ENCODE results near the gene ANXA6. TPM values are rescaled to one million over a fixed set of nuclear protein-coding genes. Genes with fewer than 3 reads are reported as not detected.

ANXA6 gene
- total and polyA plus RNA-seq, 4 donors = 61.4 to 208 (median 155) TPM

DNA sequence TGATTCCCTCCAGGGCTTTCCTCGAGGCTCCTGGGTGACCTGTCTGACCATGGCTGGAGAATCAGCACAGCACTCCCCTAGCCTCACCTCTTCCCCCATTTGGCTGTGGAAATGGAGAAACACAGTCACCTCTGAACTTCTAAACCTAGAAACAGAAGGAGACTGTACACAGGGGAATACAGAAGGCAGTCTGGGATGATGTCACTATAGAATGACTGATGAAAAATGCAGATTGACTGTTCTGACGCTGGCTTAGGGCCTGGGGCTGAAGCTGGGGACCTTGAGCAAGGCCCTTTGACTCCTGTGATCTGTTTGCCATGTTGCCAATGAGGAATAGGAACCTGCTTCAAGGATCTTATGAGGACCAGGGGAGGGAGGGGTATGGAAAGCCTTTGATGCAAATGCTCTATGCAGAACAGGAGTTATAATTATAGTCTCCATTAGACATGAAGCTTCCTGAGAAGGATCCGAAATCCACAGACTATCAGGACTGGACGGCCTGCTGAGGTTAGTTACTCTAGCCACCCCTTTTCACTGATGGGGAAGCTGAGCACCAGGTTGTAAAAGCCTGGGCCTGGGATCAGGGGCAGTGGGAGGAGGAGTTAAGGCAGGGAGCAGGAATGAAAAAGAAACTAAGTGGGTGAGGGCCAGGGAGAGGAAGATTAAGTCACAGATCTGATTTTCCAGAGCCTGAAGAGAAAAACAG lies 24.4 kb upstream of the ANXA6 start:
- Histone ChIP-seq H3K36me3 (ENCODE audit: control insufficient read depth in 4 of 4, insufficient read depth in 4 of 4, low read length in 4 of 4) (peaks cover 0 to 31% (median 7%) of the 10 kb centered on the region in 4 donors), H3K4me3 (no peak overlapping the region), H3K27me3 (ENCODE audit: control insufficient read depth in 3 of 3, insufficient read depth in 3 of 3, low read length in 2 of 3) (no peaks in the 10 kb centered on the region), H3K4me1 (ENCODE audit: control insufficient read depth in 5 of 5, insufficient read depth in 5 of 5, low read length in 5 of 5) (peaks cover 0 to 6% (median 0%) of the 10 kb centered on the region in 5 donors), H3K9ac (ENCODE audit: insufficient read depth in 1 of 2, low read length in 2 of 2) (no peak overlapping the region), H3K27ac (ENCODE audit: low read depth in 1 of 2, low read length in 1 of 2) (no peak overlapping the region), H3K9me3 (ENCODE audit: control insufficient read depth in 4 of 4, insufficient read depth in 3 of 4, low read length in 3 of 4) (peaks cover 0 to 2% (median 0%) of the 10 kb centered on the region in 4 donors)
- 86 to 88% methylated on average over 4 of the region's 4 CpGs for WGBS, 2 donors
- TF ChIP-seq, protein P1, sequence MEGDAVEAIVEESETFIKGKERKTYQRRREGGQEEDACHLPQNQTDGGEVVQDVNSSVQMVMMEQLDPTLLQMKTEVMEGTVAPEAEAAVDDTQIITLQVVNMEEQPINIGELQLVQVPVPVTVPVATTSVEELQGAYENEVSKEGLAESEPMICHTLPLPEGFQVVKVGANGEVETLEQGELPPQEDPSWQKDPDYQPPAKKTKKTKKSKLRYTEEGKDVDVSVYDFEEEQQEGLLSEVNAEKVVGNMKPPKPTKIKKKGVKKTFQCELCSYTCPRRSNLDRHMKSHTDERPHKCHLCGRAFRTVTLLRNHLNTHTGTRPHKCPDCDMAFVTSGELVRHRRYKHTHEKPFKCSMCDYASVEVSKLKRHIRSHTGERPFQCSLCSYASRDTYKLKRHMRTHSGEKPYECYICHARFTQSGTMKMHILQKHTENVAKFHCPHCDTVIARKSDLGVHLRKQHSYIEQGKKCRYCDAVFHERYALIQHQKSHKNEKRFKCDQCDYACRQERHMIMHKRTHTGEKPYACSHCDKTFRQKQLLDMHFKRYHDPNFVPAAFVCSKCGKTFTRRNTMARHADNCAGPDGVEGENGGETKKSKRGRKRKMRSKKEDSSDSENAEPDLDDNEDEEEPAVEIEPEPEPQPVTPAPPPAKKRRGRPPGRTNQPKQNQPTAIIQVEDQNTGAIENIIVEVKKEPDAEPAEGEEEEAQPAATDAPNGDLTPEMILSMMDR (IDR thresholded peaks at IDR 0.05; ENCODE audit: control extremely low read depth, extremely low read depth) = no peak
- ATAC-seq (ENCODE audit: insufficient read depth, low FRiP score) (no peak), DNase-seq (no peak)

DNA sequence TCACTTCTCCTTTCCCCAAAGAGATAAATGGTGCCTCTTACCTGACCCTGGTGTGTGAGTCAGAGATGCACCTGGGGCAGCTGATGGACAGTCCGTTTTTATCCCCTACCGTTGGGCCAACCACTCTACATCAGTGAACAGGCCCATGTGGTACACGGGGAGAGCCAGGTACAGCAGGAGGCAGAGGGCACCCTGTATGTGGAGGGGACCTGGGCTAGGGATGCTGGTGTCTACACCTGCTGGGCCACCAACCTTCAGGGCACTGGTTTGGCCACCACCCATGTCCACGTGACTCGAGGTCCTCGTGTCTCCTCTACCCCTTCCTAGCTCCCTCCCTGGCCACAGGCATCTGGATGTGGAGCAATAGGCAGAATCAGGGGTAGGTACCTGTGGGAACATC lies 22.7 kb upstream of the ANXA6 start:
- peaks cover 0 to 6% (median 0%) of the 10 kb centered on the region in 5 donors for H3K4me1 ChIP-seq (ENCODE audit: control insufficient read depth in 5 of 5, insufficient read depth in 5 of 5, low read length in 5 of 5)
- 79 to 96% methylated on average over 6 of the region's 6 CpGs for WGBS, 2 donors
- DNase-seq (no peak), ATAC-seq (ENCODE audit: insufficient read depth, low FRiP score) (no peak)
- peaks cover 0 to 2% (median 0%) of the 10 kb centered on the region in 4 donors for H3K9me3 ChIP-seq (ENCODE audit: control insufficient read depth in 4 of 4, insufficient read depth in 3 of 4, low read length in 3 of 4)
- H3K4me3 ChIP-seq = no peak overlapping the region
- peaks cover 0 to 28% (median 3%) of the 10 kb centered on the region in 4 donors for H3K36me3 ChIP-seq (ENCODE audit: control insufficient read depth in 4 of 4, insufficient read depth in 4 of 4, low read length in 4 of 4)
- no peak overlapping the region for H3K9ac ChIP-seq (ENCODE audit: insufficient read depth in 1 of 2, low read length in 2 of 2)
- H3K27ac ChIP-seq (ENCODE audit: low read depth in 1 of 2, low read length in 1 of 2) = no peak overlapping the region
- H3K27me3 ChIP-seq (ENCODE audit: control insufficient read depth in 3 of 3, insufficient read depth in 3 of 3, low read length in 2 of 3) = no peaks in the 10 kb centered on the region
- TF ChIP-seq, protein P1 (IDR thresholded peaks at IDR 0.05; ENCODE audit: control extremely low read depth, extremely low read depth) = no peak

DNA sequence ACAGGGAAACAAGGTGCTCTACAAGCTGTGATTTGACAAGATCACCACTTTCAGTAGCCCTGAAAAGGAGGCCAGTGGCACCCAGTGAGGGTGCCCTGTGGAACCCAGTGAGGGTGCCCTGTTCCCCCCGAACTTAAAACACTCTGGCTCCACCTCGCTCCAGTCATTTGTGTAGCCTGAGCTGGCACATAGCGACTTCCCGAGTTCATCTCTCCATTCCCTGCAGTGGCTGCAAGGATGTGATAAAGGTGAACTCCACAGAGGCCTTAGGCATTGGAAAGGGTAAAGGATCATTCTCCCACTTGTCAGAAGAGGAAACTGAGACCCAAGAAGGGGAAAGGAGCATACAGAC lies 21.9 kb upstream of the ANXA6 start:
- H3K36me3 ChIP-seq (ENCODE audit: control insufficient read depth in 4 of 4, insufficient read depth in 4 of 4, low read length in 4 of 4) = peaks cover 0 to 26% (median 2%) of the 10 kb centered on the region in 4 donors
- WGBS, 2 donors = 97% methylated on average over 4 of the region's 4 CpGs
- H3K9me3 ChIP-seq (ENCODE audit: control insufficient read depth in 4 of 4, insufficient read depth in 3 of 4, low read length in 3 of 4) = peaks cover 0 to 2% (median 0%) of the 10 kb centered on the region in 4 donors
- H3K27me3 ChIP-seq (ENCODE audit: control insufficient read depth in 3 of 3, insufficient read depth in 3 of 3, low read length in 2 of 3) = no peaks in the 10 kb centered on the region
- H3K27ac ChIP-seq (ENCODE audit: low read depth in 1 of 2, low read length in 1 of 2) = no peak overlapping the region
- ATAC-seq (ENCODE audit: insufficient read depth, low FRiP score) (no peak), DNase-seq (no peak)
- H3K4me3 ChIP-seq = no peak overlapping the region
- H3K4me1 ChIP-seq (ENCODE audit: control insufficient read depth in 5 of 5, insufficient read depth in 5 of 5, low read length in 5 of 5) = peaks cover 0 to 6% (median 0%) of the 10 kb centered on the region in 5 donors
- TF ChIP-seq, protein P1 (IDR thresholded peaks at IDR 0.05; ENCODE audit: control extremely low read depth, extremely low read depth) = no peak
- H3K9ac ChIP-seq (ENCODE audit: insufficient read depth in 1 of 2, low read length in 2 of 2) = no peak overlapping the region
